Activated T-cell treated with anti-CD3 and anti-CD28 coated beads for 1 hour (primary cell): ENCODE measurements around the gene KLF15.

Experiments used
- DNase-seq: peaks from one replicate; pipeline ENCODE4 v3.0.0-alpha.2; 2020; ENCODE audit warnings: low read depth

KLF15 gene

DNA sequence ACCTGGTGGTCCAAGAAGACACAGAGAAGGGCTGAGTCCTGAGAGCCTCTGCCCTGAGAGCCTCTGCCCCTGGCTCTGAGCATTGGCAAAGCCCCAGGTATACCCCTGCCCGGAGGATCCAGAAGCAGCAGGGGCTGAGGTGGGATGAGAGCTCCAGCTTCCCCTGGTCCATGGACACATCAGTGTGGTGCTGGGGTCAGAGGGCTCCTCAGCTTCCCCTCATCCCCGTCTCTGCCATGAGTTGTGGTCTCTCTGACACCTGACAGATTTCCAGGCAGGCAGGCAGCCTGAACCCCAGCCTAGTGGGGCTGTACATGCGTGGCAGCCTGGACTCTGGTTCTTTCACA, 3.5 kb upstream of the KLF15 start:
- no peak for DNase-seq

GRCh38 chr3:126360046-126360713, 3.0 kb upstream of the KLF15 start:
- DNase-seq = no peak

GRCh38 chr3:126358816-126359181, 1.6 kb upstream of the KLF15 start:
- DNase-seq = no peak

GRCh38 chr3:126358038-126358815, 1.0 kb upstream of the KLF15 start:
- no peak for DNase-seq

GRCh38 chr3:126356373-126357264, 589 bp downstream of the KLF15 start:
- peak; percentile 8 for DNase-seq

GRCh38 chr3:126355777-126356372, 1.3 kb downstream of the KLF15 start:
- no peak for DNase-seq

DNA sequence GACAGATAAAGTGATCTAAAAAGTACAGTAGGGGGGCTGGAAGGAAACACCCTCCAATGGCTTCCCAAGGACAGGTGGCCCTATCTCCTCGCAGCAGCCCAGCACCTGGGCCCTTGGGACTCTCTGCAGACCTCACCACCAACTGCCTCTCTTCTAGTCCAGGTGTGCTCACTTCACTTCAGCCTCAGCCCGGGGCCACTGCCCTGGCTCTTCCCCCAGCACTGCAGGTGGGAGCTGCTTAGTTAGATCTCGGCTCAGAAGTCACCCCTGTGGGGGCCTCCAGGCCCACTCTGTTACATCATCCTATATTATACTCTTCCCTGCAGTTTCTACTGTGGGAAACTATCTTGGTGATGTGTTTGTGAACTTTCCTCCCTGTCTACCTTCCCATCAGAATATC, 2.0 kb downstream of the KLF15 start:
- DNase-seq = no peak

- no peak for DNase-seq
Measured at GRCh38 chr3:126354776-126355175, 2.4 kb downstream of the KLF15 start.

DNA sequence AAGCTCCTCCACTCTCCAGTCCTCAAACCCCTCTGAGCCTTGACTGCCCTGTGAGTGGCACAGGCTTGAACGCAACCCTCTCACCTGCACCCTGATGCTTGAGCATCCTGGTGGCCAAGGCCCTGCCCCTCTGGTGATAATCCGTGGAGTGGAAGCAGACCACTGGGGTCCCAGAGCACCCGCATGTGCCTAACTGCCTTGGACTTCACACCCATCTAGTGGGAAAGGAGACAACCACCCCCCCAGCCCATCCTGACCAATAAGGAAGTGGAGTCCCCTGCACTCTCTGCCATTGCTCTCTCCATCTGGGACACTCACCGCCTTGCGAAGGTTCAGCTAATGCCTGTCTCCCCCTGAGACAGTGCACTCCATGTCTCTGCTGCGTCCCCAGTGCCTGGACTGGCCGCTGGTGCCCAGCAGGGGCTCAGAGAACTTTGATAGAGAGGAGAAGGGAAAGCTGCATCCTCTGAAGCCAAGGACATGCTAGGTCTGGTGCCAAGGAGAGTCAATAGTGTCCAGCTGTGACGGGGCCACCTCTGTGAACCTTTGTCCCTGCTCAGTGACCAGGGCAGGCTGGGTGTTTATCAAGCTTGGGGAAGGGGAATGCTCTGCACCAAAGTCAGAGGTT, 3.4 kb downstream of the KLF15 start:
- DNase-seq = no peak

DNA sequence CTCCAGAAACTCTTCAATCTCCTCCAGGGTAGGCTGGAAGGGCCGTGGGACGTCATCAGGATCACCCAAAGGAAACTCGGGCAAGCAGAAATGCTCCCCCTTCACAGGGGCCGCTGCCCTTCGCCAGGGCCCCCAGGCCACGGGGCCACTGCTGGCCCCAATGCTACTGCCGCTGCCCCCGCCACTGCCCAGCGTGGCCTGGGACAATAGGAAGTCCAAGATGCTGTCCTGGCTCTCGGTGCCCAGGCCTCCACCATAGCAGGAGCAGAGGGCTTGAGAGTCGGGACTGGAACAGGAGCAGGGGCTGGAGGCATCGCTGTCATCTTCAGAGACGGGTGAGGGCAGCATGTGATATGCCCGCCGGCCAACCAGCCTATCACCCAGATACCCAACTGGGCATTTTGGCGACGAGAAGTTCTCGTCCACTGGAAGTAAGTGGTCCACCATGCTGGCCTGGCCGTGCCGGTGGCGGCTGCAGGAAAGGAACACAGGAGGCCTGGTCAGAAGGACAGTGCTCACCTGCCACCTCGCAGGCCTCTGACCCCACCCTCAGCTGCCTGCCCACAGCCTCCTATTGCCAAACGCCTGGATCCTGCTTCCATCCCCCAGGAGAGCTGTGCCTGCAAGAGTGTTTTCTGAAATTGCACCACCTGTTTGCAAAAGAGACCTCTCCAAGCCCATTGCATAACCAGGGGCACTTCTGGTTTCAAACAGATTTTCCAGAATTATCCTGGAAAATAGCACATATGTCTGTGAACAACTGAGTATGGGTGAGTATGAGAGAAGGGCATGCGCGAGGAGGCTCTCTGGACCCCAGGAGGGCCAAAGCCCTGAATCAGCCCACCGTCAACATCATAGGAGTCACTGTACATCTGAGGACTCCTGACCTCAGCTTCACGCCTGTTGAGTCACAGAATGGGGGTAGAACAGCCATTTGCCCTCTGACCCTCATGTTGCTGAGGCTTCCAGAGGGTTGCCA, 4.4 kb downstream of the KLF15 start:
- DNase-seq = no peak

GRCh38 chr3:126351771-126352475, 5.3 kb downstream of the KLF15 start:
- no peak for DNase-seq

DNA sequence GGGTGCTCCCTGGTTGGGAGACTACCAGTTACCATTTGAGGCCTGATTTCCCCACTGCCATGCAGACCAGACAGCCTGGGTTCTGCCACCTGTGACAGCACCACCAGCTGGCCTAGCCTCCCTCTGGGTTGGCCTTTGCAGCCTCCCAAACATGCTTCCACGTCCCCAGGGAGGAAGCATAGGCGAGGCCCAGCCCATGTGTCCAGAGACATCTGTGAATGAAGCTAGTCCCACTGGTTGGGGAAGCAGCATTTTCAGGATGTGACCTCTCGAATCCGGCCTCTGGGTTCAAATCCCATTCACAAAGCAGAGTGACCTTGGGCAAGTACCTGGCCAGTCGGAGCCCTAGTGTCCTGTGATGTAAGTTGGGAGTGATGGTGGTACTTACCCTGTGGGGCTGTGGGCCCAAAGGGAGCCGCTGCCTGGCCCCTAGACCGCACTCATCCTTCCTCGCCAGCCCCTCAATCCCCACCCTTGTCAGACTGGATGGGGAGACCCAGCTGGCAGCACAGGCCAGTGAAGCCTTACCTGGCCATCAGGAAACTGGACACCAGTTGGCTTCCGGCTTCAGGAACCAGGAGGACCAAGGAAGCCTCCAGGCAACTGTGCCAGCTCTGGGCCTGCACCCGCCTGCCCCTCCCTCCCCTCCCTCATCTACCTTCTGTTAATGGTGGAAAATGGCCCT, 6.0 kb downstream of the KLF15 start:
- DNase-seq = no peak

- DNase-seq = no peak
Measured at GRCh38 chr3:126350502-126351085, 6.6 kb downstream of the KLF15 start.

- no peak for DNase-seq
Measured at GRCh38 chr3:126349611-126350501, 7.4 kb downstream of the KLF15 start.

GRCh38 chr3:126349071-126349470, 8.1 kb downstream of the KLF15 start:
- no peak for DNase-seq

DNA sequence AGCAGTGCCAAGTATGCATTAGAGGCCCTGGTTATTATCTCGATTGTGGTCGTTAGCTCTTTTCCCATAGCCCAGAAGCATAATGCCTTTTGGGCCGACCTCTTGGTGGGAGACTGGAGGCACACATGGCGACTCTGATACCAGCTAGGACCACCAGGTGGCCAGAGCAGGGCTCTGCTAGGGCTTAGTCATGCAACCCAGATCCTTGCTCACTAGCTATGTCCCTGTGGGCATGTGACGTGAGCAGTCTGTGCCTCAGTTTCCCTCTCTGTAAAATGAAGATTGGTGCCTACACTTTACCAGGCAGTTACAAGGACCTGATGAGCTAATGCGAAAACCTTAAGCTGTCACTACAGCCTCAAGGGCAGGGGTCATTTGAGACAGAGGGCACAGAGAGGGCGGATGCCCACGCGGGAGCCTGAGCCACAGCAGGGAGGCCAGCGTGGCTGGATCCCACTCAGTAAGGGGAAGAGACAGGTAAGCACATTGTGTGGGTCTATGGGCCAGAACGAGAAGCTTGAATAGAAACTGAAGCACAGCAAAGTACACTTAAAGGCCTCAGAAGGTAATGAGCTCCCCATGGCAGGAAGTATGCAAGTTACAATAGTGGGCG, 8.8 kb downstream of the KLF15 start:
- no peak for DNase-seq

GRCh38 chr3:126347543-126348161, 9.6 kb downstream of the KLF15 start:
- no peak for DNase-seq
